GM18526 (cell line): ENCODE data around the gene GOLGA1.

Experiments used
- POLR2A ChIP-seq: IDR thresholded peaks from 3 replicates; pipeline ENCODE4 v1.6.1; 2011; ENCODE audit not compliant: insufficient read length; ENCODE audit errors: extremely low read depth

Gene GOLGA1

DNA sequence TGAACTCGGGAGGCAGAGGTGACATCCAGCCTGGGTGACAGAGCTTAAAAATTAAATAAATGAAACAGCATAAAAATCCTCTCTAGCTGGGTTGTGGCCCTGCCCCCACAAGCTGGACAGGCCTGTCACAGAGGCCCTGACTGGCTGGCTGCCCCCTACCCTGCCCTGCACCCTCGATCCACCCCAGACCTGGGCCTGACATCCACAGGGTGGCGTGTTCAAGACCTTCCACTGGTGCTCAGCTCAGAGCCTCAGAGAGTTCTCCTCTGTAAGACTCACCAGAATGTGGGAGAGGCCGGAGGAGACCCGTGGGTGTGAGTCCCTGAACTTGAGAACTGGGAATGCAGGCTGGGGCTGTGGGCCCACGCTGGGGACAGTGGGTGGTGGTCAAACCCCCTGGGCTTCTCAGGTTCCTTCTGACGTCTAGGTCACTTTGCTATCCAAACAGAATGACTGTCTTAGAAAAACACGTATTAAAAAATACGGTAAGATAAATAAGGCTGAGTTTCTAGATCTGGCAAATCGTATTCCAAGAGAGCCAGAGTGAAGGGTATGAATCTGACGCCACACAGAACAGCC, 97.3 kb downstream of the GOLGA1 start:
- no peak for TF ChIP-seq POLR2A

DNA sequence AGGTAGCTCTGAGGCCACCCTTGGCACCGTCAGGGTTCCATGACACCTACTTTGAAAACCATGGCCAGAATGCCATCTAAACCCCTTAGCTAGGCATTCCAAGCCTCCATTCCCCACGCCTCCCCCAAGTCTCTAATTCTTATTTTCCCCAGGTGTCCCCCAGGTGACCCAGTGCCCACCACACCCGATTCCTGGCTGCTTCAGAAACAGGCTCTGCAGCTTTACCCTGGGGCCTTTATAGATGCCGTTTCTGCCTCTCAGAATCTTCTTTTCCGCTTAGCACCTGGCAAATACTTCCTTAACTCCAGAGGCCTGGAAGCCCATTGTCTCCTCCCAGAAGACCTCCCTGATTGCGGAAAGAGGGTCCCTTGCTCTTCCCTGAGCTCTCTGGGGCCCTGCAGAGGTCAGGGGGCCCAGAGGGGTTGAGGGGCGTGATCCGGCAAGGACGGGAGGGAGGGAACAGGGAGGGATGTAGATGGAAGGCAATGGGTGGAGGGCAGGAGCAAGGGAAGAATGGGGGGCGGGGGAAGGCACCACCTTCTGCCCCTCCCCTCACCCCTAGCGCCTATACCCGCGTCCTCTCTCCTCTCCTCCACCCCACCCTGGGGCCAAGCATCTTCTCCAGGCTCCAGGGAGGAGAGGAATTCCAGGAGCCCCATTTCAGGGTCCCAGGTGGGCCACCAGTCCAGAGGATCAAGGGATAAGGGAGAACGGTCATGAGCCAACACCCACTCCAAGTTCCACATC, 99.6 kb downstream of the GOLGA1 start:
- no peak for TF ChIP-seq POLR2A

DNA sequence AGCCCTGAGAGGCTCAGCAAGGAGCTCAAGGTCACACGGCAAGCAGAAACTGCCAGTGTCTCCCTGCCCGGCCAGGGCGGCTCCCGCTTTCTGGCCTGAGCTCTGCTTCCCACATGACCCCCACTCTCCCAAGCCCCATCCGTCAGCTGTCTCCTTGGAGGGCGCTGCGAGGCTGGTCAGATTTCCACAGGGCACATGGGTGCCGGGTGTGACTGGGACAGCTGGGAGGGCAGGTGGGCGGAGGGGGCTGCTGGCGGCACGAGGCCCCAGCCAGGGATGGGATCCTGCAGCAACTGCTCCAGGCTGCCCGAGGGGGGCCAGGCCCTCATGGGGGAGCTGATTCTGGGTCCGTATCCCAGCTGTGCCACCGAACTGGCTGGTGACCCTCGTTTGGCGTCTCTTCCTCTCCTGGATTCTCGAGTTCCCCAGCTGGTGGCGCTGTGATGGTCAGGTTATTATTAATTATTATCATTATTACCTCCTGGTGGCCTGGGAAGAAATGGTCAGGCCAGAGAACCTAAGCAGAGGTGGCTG, 100.5 kb downstream of the GOLGA1 start:
- no peak for TF ChIP-seq POLR2A

DNA sequence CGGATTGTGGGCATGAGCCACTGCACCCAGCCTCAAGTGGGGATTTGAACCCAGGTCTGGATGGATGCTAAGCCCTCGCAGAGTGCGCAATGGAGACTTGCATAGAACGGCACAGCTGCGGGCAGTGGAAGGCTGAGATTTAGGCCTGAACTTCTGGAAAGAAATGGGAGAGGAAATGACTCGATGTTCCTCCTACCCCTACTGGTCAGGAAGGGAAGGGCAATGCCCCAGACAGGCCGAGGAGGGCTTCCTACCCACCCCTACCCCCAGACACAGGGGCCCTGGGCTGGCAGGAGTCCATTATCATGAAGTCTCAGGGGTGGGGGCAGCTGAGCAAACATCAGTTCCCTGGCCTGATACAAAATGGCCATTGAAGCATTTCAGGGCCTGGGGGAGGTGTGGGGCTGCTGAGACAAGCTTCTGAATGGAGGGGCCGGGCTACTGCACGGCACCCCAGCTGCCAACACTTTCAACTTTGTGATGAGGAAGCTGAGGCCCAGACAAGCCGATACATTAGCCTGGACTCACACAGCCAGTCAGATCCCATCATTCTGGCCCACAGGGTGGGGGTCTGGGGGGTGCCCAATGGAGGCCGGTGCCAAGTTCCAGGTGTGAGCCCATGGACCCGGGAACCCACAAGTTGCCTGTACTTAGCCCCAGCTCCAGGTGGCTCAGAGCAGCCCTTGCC, 101.1 kb downstream of the GOLGA1 start:
- no peak for TF ChIP-seq POLR2A

DNA sequence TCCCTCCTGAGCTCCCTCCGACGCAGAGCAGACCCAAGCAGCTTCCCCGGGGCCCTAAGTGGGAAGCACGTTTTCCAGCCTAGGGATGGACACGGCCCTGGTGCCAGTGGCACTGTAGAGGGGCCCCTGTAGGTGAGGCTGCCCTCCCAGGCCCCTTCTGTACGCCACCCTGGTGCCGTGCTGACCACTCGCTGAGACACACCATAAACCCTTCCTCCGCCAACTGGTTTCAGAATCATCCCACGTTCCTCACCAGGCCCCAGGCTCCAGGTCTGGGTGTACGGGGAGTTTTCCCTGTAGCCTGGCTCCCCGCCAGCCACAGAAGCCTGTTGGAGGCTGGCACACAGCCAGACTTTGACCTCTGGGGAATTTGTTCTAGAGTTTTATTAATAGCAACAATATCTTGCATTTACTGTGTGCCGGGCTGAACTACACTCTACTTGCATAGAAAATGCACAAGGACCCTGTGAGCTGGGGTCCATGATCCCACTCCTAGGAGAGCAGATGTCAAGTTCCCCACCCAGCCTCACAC, 105.8 kb downstream of the GOLGA1 start:
- TF ChIP-seq POLR2A: no peak

- no peak for TF ChIP-seq POLR2A
Observed at GRCh38 chr9:124834591-124834990, 106.3 kb downstream of the GOLGA1 start.

DNA sequence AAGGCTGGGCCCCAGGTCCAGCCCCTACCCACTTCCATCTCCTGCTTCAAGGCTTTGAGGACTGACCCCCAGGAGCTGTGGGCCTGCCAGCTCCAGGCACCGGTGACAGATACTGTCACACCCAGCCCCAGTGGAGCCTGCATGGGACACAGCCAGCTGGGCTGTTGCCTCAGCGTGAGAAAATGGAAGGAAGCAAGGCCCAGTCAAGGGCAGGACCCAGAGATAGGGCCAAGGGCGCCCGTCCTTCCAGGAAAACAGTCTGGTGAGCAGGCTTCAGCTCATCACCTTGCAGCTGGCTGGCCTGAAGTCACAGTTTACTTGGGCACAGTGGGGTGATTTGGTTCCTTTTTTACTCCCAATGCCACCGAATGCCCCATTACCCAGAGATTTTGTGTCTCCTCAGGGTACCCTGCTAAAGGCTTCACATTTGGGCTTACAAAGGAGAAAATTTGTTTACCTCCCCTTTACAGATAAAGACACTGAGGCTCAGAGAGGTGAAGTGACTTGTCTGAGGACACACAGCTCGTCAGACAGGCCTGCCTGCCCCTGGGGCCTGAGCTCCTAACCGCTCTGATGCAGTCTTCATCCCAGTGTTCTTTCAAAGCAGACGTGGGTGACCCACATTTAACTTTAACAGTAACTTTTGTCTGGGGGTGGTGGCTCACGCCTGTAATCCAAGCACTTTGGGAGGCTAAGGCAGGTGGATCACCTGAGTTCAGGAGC, 109.1 kb downstream of the GOLGA1 start:
- TF ChIP-seq POLR2A: no peak

DNA sequence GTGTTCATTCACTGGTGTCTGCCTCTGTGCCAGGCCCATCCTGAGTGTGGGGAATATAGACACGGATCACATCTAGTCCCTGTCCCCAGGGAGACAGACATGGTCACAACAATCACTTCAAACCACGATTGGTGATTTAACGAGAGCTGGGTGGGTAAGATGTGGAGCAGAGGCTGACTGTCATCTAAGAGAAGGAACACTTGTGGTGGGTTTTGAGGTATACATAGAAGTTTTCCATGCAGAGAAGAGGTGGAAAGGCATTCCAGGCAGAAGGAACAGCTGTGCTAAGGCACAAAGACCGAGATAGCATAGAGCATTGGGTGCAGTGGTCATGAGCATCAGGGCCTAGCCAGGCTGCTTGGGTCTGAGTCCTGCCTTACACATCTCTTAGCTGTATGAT, 110.3 kb downstream of the GOLGA1 start:
- TF ChIP-seq POLR2A: no peak

- no peak for TF ChIP-seq POLR2A
Observed at GRCh38 chr9:124829334-124829669, 111.6 kb downstream of the GOLGA1 start.

- no peak for TF ChIP-seq POLR2A
Observed at GRCh38 chr9:124828489-124829333, 112.2 kb downstream of the GOLGA1 start.
